NCI-H2227 treated with DMSO at 0.1 percent for 48 hours (cell line): ENCODE results near the gene MAPKAP1.
A peak's percentile ranks its signal among the peaks of the same experiment; 100 is the strongest.

Source experiments
- DNase-seq: peaks from one replicate; lab custom pipeline; 2025; lab: John Stamatoyannopoulos, UW

The MAPKAP1 gene

DNA sequence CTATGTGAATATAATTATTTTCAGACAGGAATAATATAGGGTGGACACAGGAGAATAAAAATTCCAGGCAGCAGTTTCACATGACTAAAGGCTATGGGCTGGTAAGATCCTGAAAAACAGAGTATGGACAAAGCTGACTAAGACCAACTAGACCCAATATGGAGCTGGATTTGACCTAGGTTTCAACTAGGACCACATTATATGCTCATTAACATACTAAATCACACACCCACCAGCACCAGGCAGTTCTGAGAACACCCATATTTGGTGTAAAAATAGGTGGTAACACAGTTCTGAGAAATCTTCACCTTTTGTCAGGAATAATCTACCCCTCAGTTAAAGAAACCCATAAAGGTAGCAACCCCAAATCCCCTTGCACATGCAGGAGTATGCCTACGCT is 64.7 kb downstream of the MAPKAP1 start:
- no peak for DNase-seq

DNA sequence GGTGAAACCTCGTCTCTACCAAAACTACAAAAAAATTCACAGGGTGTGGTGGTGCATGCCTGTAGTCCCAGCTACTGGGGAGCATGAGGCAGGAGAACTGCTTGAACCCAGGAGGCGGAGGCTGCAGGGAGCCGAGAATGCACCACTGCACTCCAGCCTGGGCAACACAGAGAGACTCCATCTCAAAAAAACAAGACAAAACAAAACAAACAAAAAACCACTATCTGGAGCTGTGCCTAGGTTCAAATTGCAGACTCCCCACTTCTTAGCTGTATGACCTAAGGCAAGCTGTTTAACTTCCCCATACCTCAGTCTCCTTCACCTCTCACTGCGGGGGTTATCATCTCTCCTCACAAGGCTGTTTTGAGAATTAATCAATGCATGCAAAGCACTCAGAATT is 68.0 kb downstream of the MAPKAP1 start:
- DNase-seq: no peak

DNA sequence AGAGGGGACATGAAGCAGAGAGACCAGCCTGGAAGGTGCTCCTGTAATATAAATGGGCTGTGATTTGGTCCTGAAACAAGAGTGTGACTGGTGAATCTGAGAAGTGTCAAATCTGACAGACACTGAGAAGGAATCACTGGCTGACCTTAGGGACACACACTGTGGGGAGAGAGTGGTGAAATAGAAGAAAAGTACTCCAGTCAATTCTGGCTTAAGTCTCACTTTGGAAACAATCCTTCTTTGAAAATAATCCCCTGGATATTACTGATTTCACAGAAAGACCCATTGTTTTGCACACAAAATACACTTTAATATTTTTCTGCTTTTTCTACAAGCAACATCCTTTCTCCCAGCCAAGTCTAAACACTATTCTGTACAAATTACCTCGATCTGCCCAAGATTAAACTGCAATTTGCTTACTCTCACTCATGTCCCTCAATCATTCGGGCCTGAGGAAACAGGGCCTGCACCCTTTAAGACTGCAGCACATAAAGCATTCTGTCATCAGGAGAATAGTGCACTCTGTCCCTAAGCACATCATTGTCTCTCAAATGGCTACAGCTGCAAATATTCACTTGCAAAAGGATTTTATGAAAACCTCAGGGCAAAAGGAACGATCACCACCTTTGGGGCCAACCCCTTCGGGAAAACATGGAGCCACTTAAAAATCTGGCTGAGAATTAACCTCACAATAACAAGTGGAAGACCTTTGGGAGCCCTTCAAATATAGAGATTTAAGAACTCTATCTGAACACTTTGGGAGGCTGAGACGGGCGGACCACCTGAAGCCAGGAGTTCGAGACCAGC is 68.6 kb downstream of the MAPKAP1 start:
- DNase-seq: no peak

- no peak for DNase-seq
Measured at GRCh38 chr9:125637241-125637640, 69.8 kb downstream of the MAPKAP1 start.

GRCh38 chr9:125635888-125636287 is 71.1 kb downstream of the MAPKAP1 start:
- DNase-seq: no peak

GRCh38 chr9:125634040-125634717 is 72.8 kb downstream of the MAPKAP1 start:
- peak; percentile 18 for DNase-seq

DNA sequence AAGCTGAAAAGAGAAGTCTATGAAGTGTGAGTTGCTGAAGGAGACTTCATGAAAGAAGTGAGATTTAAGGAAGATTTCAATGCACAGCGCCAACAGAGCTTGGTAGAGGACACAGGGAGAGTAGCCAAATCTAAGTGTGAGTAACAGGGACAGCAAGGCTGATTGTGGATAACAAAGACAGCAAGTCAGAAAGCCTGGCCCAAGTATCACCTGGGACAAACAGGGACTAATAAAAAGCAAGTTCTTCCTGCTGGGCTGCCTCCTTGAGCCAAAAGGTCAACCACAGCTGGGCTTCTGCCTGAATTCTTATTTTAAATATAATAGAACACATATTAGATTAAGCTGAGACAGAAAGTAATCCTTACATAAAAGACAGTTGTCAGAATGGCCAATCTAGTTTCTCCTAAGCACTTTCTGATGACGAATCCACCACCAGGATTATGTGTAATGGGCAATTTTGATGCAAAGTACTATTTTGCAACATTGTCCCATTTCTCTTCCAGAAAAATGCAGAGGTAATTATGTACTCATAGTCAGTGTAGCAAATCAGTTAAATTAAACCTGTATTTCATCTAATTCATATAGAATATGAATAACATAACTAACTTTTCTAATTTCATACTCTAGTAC is 73.8 kb downstream of the MAPKAP1 start:
- no peak for DNase-seq

- DNase-seq: peak; percentile 15
Measured at GRCh38 chr9:125632321-125633115, 74.5 kb downstream of the MAPKAP1 start.

- DNase-seq: peak; percentile 10
Measured at GRCh38 chr9:125631391-125632085, 75.5 kb downstream of the MAPKAP1 start.

GRCh38 chr9:125630436-125630835 is 76.6 kb downstream of the MAPKAP1 start:
- no peak for DNase-seq

- no peak for DNase-seq
Measured at GRCh38 chr9:125629446-125629845, 77.6 kb downstream of the MAPKAP1 start.

DNA sequence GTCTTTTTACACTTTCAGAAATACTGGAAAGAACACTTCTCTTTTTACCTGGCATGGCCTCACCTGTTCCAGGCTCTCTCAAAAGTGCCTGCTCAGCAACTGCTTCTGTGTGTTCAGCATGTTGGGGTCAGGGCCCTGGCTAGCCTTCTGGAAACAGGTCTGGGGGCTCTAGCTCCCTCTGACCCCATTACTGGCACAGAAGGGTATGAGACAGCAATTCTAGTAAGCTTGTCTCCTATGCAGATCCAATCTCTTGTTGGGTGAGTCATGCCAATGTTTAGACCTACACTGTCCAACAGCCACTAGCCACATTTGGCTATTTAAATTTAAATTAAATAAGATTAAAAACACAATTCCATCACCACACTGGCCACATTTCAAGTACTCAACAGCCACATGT is 80.8 kb downstream of the MAPKAP1 start:
- DNase-seq: no peak

DNA sequence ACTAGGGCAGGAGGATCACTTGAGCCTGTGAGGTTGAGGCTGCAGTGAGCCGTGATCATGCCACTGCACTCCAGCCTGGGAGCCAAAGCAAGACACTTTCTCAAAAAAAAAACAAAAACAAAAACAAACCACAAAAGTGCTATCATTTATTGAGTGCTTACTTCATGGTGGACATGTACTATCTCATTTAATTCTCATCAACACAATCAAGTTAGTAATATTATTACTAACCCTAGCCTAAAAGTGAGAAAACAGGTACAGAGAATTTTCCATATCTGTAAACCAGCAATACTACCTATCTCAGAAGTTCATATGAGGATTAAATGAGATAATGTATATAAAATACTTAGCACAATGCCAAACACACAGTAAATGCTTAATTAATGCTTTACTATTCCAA is 85.8 kb downstream of the MAPKAP1 start:
- DNase-seq: no peak

GRCh38 chr9:125620216-125620615 is 86.8 kb downstream of the MAPKAP1 start:
- no peak for DNase-seq

DNA sequence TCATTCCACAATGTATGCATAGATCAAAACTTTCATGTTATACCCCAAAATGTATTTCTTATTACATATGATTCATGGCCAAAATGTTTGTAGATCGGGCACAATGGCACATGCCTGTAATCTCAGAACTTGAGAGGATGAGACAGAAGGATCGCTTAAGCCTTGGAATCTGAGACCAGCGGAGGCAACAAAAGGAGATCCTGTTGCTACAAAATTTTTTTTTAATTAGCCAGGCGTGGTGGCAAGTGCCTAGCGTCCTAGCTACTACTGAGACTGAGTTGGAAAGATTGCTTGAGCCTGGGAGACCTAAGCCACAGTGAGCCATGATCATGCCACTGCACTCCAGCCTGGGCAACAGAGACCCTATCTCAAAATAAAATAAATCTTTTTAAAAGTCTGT is 89.9 kb downstream of the MAPKAP1 start:
- DNase-seq: no peak

DNA sequence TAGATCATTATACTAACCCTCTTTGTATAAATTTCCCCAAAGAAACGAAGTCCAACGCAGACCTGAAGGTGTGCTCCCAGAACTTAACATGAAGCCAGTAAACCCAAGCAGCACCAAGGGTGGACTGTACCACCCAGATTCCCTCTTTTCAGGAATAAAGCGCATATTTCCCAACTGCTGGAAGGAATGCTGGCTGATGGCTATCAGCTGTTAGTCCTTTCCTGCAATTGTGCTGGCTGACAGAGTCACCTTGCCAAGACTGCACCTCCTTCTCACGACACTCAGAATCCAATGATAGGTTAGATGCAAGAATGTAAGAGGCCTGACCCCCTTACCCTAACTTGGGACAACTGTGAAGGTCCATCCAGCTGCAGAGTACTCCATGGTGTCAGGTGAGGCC is 93.9 kb downstream of the MAPKAP1 start:
- DNase-seq: no peak

DNA sequence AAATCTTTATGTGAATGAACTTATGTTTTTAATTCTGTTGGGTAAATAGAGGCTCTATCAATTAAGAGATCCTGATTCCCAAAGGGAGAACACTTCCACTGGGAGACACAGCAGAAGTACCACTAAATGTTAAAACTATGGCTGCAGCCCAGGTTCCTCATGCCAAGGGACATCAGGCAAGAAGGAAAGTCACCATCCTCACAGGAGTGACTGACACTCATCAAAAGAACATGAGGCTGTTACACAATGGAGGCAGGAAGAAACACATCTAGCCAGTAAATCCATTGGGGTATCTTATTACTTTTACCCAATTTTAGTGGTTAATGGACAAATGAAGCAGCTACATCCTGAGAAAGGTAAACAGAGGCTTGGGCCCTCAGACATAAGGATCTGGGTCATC is 94.4 kb downstream of the MAPKAP1 start:
- no peak for DNase-seq

DNA sequence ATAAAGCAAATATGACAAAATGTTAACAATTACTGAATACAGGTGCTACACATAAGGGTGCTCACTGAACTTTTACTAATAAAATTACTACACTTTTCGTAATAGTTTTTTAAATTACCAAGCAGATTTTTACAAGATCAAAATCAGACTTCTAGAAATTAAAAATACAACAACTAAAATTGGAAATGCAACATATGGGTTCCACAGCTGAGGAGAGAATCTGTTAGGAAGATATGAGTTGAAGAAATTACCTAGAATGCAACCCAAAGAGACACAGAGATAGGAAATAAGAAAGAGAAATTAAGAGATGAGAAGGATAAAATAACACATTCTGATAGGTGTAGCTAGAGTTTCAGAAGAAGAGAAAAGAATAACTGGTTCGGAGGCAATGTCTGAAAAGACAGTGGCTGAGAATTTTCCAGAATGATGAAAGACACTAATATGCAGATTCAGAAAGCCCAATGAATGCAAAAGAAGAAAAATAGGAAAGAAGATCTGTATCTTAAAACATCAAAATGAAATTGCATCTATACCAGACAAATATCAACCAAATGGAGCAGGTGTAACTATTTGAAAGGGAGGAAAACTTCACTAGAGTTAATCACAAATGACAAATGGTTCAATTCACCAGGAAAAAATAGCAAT is 95.8 kb downstream of the MAPKAP1 start:
- DNase-seq: no peak

DNA sequence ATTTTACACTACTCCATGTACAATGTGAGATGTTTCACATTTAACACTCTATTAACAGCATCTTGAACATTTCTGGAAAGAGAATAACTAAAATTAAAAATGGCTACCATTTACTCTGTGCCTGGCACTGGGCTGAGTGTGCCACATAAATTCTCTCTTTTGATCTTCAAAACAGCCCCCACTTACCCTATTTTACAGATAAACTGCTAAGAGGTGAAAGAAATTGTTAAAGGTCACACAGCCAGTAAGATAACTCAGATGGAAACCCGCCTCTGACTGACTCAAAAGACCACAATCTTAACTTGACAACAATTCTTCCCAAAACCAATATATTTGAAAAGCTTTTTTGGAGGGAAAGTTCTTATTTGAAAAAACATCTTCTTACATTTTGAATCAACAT is 97.3 kb downstream of the MAPKAP1 start:
- no peak for DNase-seq

- DNase-seq: peak; percentile 35
Measured at GRCh38 chr9:125608489-125609224, 98.4 kb downstream of the MAPKAP1 start.
